ENCODE results near the gene ONECUT1.

GRCh38 chr15:52745326-52746161, 44.6 kb downstream of the ONECUT1 start:
- TF ChIP-seq RFX5 (IDR thresholded peaks at IDR 0.05; ENCODE audit: borderline replicate concordance, low read depth, low read length) (no peak), GABPA (IDR thresholded peaks at IDR 0.05; ENCODE audit: borderline replicate concordance, insufficient read depth, low read length) (no peak), POLR2AphosphoS5 (IDR thresholded peaks at IDR 0.05; ENCODE audit: low read depth, low read length) (peak; percentile 70; the same call in 1 of the 2 replicates), EP300 (IDR thresholded peaks at IDR 0.05; ENCODE audit: borderline replicate concordance in 1 of 2, low read depth in 2 of 2, low read length in 2 of 2) (no peak), HDAC6 (IDR thresholded peaks at IDR 0.05; ENCODE audit: low read depth, low read length) (no peak), SUZ12 (IDR thresholded peaks at IDR 0.05; ENCODE audit: low read length) (no peak)
